HepG2 (cell line): ENCODE measurements around the gene GRK5. TPM values are rescaled to one million over a fixed set of nuclear protein-coding genes. Genes with fewer than 3 reads are reported as not detected.
A peak's percentile ranks its signal among the peaks of the same experiment; 100 is the strongest.

Source experiments
- ADNP ChIP-seq: sonication (generic); formaldehyde crosslinking; IDR thresholded peaks from 2 replicates; pipeline ENCODE4 v1.4.0; 2020; ENCODE audit warnings: missing genetic modification reagents
- ATF1 ChIP-seq: IDR thresholded peaks from 2 replicates; pipeline ENCODE4 v1.6.1; 2016; ENCODE audit warnings: mild to moderate bottlenecking, control low read depth
- CENPT ChIP-seq: sonication (generic); formaldehyde crosslinking; IDR thresholded peaks from 2 replicates; pipeline ENCODE4 v1.8.0; 2022; ENCODE audit warnings: low read depth, mild to moderate bottlenecking, moderate library complexity, missing genetic modification reagents
- FOSL2 ChIP-seq: sonication (generic); formaldehyde crosslinking; IDR thresholded peaks from 2 replicates; pipeline ENCODE4 v1.4.0; 2020; ENCODE audit warnings: missing genetic modification reagents
- GLI4 ChIP-seq: sonication (generic); formaldehyde crosslinking; IDR thresholded peaks from 2 replicates; pipeline ENCODE4 v1.5.1; 2020; ENCODE audit warnings: missing genetic modification reagents, mild to moderate bottlenecking, moderate library complexity, borderline replicate concordance
- HOXA3 ChIP-seq: sonication (generic); formaldehyde crosslinking; IDR thresholded peaks from 2 replicates; pipeline ENCODE4 v1.5.0; 2020; ENCODE audit warnings: missing genetic modification reagents
- LCORL ChIP-seq, 2 experiments: fragments of 450-650 bp in 1 of 2; sonication (generic) in 1 of 2; formaldehyde crosslinking in 1 of 2; IDR thresholded peaks; 2 replicates each; pipeline versions ENCODE4 v1.5.0 to v1.6.1; 2017 to 2020; ENCODE audit warnings: antibody characterized with exemption in 1 of 2, missing genetic modification reagents in 1 of 2
- MXI1 ChIP-seq: IDR thresholded peaks from 3 replicates; pipeline ENCODE4 v1.6.1; 2012; ENCODE audit warnings: low read depth, low read length, inconsistent platforms, borderline replicate concordance
- NCOA2 ChIP-seq: sonication (generic); formaldehyde crosslinking; IDR thresholded peaks from 2 replicates; pipeline ENCODE4 v1.8.0; 2022; ENCODE audit warnings: inconsistent platforms
- RARA ChIP-seq: IDR thresholded peaks from 2 replicates; pipeline ENCODE4 v1.6.1; 2016; ENCODE audit warnings: missing genetic modification reagents, missing compliant biosample characterization
- RBFOX2 ChIP-seq: fragments of 200-400 bp; formaldehyde crosslinking; IDR thresholded peaks from 2 replicates; pipeline ENCODE4 v1.6.1; 2017; ENCODE audit warnings: low read depth, mild to moderate bottlenecking, low read length
- SRY ChIP-seq: sonication (generic); formaldehyde crosslinking; IDR thresholded peaks from 2 replicates; pipeline ENCODE4 v1.8.0; 2022; ENCODE audit warnings: mild to moderate bottlenecking, missing genetic modification reagents
- TEAD2 ChIP-seq: sonication (generic); formaldehyde crosslinking; IDR thresholded peaks from 2 replicates; pipeline ENCODE4 v1.9.0; 2021; ENCODE audit warnings: missing genetic modification reagents
- TEAD3 ChIP-seq: optimal IDR thresholded peaks from 2 replicates; pipeline ENCODE3; 2016; ENCODE audit warnings: borderline replicate concordance
- TFAP4 ChIP-seq: sonication (generic); IDR thresholded peaks from 2 replicates; pipeline ENCODE4 v1.6.1; 2016; ENCODE audit warnings: low read depth, borderline replicate concordance
- ZC3H4 ChIP-seq: sonication (generic); formaldehyde crosslinking; IDR thresholded peaks from 2 replicates; pipeline ENCODE4 v1.4.0; 2020; ENCODE audit warnings: missing genetic modification reagents, borderline replicate concordance
- ZMYM2 ChIP-seq: sonication (generic); formaldehyde crosslinking; IDR thresholded peaks from 2 replicates; pipeline ENCODE4 v1.8.0; 2022; ENCODE audit warnings: mild to moderate bottlenecking, missing genetic modification reagents
- ZNF101 ChIP-seq: sonication (generic); formaldehyde crosslinking; IDR thresholded peaks from 2 replicates; pipeline ENCODE4 v1.4.0; 2020; ENCODE audit warnings: mild to moderate bottlenecking, low read depth, missing genetic modification reagents, borderline replicate concordance
- ZNF121 ChIP-seq: sonication (generic); formaldehyde crosslinking; IDR thresholded peaks from 2 replicates; pipeline ENCODE4 v1.5.0; 2020; ENCODE audit warnings: mild to moderate bottlenecking, missing genetic modification reagents
- ZNF136 ChIP-seq: sonication (generic); formaldehyde crosslinking; IDR thresholded peaks from 2 replicates; pipeline ENCODE4 v1.8.1; 2022; ENCODE audit warnings: low read depth, mild to moderate bottlenecking, moderate library complexity, missing genetic modification reagents
- ZNF552 ChIP-seq: sonication (generic); formaldehyde crosslinking; IDR thresholded peaks from 2 replicates; pipeline ENCODE4 v1.9.0; 2022; ENCODE audit warnings: missing genetic modification reagents, mild to moderate bottlenecking, borderline replicate concordance
- ZNF687 ChIP-seq: sonication (generic); formaldehyde crosslinking; IDR thresholded peaks from 2 replicates; pipeline ENCODE4 v1.5.1; 2020; ENCODE audit warnings: mild to moderate bottlenecking, missing genetic modification reagents, moderate library complexity
- polyA plus RNA-seq, 8 experiments: library from polyadenylated mRNA; depleted of rRNA in 3 of 8; stranded (reverse) in 7 of 8; unstranded in 1 of 8; fragments of >200 nt; fragmentation: Illumina TruSeq in 4 of 8; extraction: Trizol in 4 of 8; gene quantifications; 2 replicates each; pipeline versions ENCODE4 v1.2.1 to v1.2.3, GENCODE V29; 2011 to 2016; ENCODE audit warnings: low read depth in 4 of 8, missing spikeins in 1 of 8, mixed read lengths in 1 of 8; ENCODE audit not compliant: insufficient read depth in 1 of 8
- total RNA-seq, 5 experiments: library from RNA; depleted of rRNA; stranded (reverse); fragments of >200 nt; fragmentation: Illumina TruSeq; extraction: Trizol; gene quantifications; 2 replicates each; pipeline ENCODE4 v1.2.3, GENCODE V29; 2016; ENCODE audit warnings: low read depth in 1 of 5
- TF ChIP-seq, protein P1 (sequence below): IDR thresholded peaks from 2 replicates; pipeline ENCODE4 v1.6.1; 2016; ENCODE audit warnings: missing biosample characterization, missing genetic modification reagents, low read depth

Gene GRK5
- total and polyA plus RNA-seq, 2 of the 13 experiments (the other 11 are each of a cell fraction or from before 2014, with no cell fraction given): 10.4 to 12.6 TPM

DNA sequence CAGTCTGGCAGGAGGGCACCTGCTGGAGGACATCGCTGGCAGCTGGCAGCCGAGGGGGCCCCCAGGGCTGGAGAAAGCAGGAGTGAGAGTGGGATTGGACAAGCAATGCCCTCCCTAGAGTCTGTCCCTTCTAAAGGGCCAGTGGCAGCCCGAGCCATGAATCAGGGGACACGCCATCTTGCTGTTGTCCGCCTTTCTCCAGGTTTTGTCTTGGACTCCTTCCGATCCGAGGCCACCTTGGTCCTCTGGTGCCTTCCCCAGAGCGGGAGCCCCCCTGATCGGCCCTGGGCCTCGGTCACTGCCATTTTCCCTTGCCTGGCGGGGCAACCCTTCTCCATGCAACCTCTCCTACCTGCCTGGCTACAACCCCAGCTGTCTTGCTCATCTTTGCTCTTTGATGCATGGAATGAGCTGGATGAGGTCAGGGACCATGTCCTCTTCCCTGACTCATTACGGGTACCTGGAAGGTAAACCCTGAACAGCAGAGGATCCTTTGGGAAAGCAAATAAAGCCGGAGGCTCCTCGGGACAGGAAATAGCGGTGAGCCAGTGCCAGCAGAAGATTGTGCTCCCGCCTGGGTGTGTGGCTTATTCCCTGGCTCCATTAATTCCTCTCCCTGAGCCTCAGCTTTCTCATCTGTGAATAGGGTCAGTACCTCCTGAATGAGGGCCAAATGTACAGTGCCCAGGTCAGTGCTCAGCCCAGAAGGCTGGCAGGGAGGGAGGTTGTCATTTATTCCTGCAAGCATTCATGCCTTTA is 112.0 kb downstream of the GRK5 start (continued):
- TF ChIP-seq NCOA2 (no peak), ADNP (peak; percentile 60; the same call in 1 of the 2 replicates), RARA (CRISPR knock-in tag) (peak; percentile 55; the same call in 1 of the 2 replicates), ATF1 (CRISPR knock-in tag) (no peak), TEAD3 (CRISPR knock-in tag) (peak; percentile 61), LCORL (IDR thresholded peaks at IDR 0.05) (no peak), LCORL (CRISPR knock-in tag; IDR thresholded peaks at IDR 0.05) (0 out of 2 replicates have a peak, but pooled peaks have one; percentile 51), ZC3H4 (CRISPR knock-in tag) (no peak), GLI4 (CRISPR knock-in tag) (no peak), TEAD2 (CRISPR knock-in tag) (no peak), ZNF136 (CRISPR knock-in tag) (no peak), MXI1 (no peak), SRY (no peak), ZMYM2 (0 out of 2 replicates have a peak, but pooled peaks have one; percentile 22), ZNF552 (CRISPR knock-in tag) (no peak), ZNF121 (CRISPR knock-in tag) (no peak), ZNF101 (CRISPR knock-in tag) (no peak), ZNF687 (CRISPR knock-in tag) (peak; percentile 58), HOXA3 (0 out of 2 replicates have a peak, but pooled peaks have one; percentile 11), TFAP4 (peak; percentile 11; the same call in 1 of the 2 replicates), CENPT (CRISPR knock-in tag) (no peak), FOSL2 (peak; percentile 79), RBFOX2 (no peak)
- TF ChIP-seq, protein P1, sequence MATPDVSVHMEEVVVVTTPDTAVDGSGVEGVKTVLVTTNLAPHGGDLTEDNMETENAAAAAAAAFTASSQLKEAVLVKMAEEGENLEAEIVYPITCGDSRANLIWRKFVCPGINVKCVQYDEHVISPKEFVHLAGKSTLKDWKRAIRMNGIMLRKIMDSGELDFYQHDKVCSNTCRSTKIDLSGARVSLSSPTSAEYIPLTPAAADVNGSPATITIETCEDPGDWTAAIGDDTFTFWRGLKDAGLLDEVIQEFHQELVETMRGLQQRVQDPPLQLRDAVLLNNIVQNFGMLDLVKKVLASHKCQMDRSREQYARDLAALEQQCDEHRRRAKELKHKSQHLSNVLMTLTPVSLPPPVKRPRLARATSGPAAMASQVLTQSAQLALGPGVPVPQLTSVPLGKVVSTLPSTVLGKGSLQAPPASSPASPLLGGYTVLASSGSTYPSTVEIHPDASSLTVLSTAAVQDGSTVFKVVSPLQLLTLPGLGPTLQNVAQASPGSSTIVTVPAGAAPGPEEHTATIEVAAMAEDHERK (CRISPR knock-in tag): no peak
